Measurements from ENCODE around the gene SLC29A3. TPM values are rescaled to one million over a fixed set of nuclear protein-coding genes. Genes with fewer than 3 reads are reported as not detected.

Gene SLC29A3
- total RNA-seq, 1 donor from 2014 or later: 5.6 TPM

GRCh38 chr10:71399946-71400345 is 80.9 kb downstream of the SLC29A3 start:
- Mint-ChIP-seq H3K4me3 (no peak overlapping the region), H3K9me3 (no peaks in the 10 kb centered on the region), H3K27ac (no peak overlapping the region), H3K36me3 (ENCODE audit: low read depth) (no peaks in the 10 kb centered on the region), H3K4me1 (peaks cover 2% of the 10 kb centered on the region), H3K27me3 (peaks cover 49% of the 10 kb centered on the region)
- intact Hi-C loops (cut with micrococcal nuclease): no loop called here
- DNase-seq: no peak

- DNase-seq: no peak
- H3K4me1 Mint-ChIP-seq: peaks cover under 1% of the 10 kb centered on the region
- no peak overlapping the region for H3K4me3 Mint-ChIP-seq
- H3K27me3 Mint-ChIP-seq: peaks cover 39% of the 10 kb centered on the region
- intact Hi-C loops (cut with micrococcal nuclease): no loop called here
- no peaks in the 10 kb centered on the region for H3K36me3 Mint-ChIP-seq (ENCODE audit: low read depth)
- no peak overlapping the region for H3K27ac Mint-ChIP-seq
- H3K9me3 Mint-ChIP-seq: no peaks in the 10 kb centered on the region
Measured at GRCh38 chr10:71401056-71401455, 82.0 kb downstream of the SLC29A3 start.

DNA sequence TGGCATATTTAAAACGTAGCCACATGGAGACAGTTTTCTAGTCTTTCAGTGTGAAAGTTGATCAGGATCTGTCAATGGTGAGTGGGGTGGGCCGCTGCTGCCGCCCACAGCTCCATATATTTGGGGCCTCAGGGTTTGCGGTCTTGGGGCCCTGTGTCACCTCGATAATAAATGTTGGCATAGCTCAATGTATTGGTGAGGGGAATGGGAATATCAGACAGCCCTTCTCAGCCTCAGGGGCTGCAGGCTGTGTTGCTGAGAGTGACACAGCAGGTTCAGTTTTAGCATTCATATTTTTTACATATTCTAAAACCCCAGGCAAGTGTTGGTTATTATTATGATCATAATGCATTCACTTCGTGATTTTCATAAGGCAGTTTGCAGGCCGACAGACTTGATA is 82.9 kb downstream of the SLC29A3 start:
- no peak for DNase-seq
- H3K27me3 Mint-ChIP-seq: peaks cover 39% of the 10 kb centered on the region
- no peak overlapping the region for H3K27ac Mint-ChIP-seq
- no peak overlapping the region for H3K4me3 Mint-ChIP-seq
- no peaks in the 10 kb centered on the region for H3K36me3 Mint-ChIP-seq (ENCODE audit: low read depth)
- no peaks in the 10 kb centered on the region for H3K4me1 Mint-ChIP-seq
- no peaks in the 10 kb centered on the region for H3K9me3 Mint-ChIP-seq
- intact Hi-C loops (cut with micrococcal nuclease): no loop called here

GRCh38 chr10:71404503-71405295 is 85.6 kb downstream of the SLC29A3 start:
- Mint-ChIP-seq H3K27ac (no peak overlapping the region), H3K27me3 (peaks cover 16% of the 10 kb centered on the region), H3K4me1 (no peaks in the 10 kb centered on the region), H3K4me3 (no peak overlapping the region), H3K9me3 (no peaks in the 10 kb centered on the region), H3K36me3 (ENCODE audit: low read depth) (no peaks in the 10 kb centered on the region)
- DNase-seq: no peak
- intact Hi-C loops (cut with micrococcal nuclease): no loop called here

- no peak for DNase-seq
- no peak overlapping the region for H3K27ac Mint-ChIP-seq
- no peaks in the 10 kb centered on the region for H3K36me3 Mint-ChIP-seq (ENCODE audit: low read depth)
- H3K4me1 Mint-ChIP-seq: no peaks in the 10 kb centered on the region
- peaks cover 6% of the 10 kb centered on the region for H3K27me3 Mint-ChIP-seq
- peaks cover 6% of the 10 kb centered on the region for H3K9me3 Mint-ChIP-seq
- H3K4me3 Mint-ChIP-seq: no peak overlapping the region
- intact Hi-C loops (cut with micrococcal nuclease): no loop called here
Measured at GRCh38 chr10:71406878-71407277, 87.8 kb downstream of the SLC29A3 start.

- peaks cover 14% of the 10 kb centered on the region for H3K9me3 Mint-ChIP-seq
- H3K36me3 Mint-ChIP-seq (ENCODE audit: low read depth): no peaks in the 10 kb centered on the region
- no peak for DNase-seq
- no peak overlapping the region for H3K27ac Mint-ChIP-seq
- H3K27me3 Mint-ChIP-seq: peaks cover 14% of the 10 kb centered on the region
- intact Hi-C loops (cut with micrococcal nuclease): no loop called here
- no peaks in the 10 kb centered on the region for H3K4me1 Mint-ChIP-seq
- no peak overlapping the region for H3K4me3 Mint-ChIP-seq
Measured at GRCh38 chr10:71408436-71409225, 89.6 kb downstream of the SLC29A3 start.

GRCh38 chr10:71409516-71410104 is 90.6 kb downstream of the SLC29A3 start:
- Mint-ChIP-seq H3K36me3 (ENCODE audit: low read depth) (no peaks in the 10 kb centered on the region), H3K27ac (no peak overlapping the region), H3K4me3 (no peak overlapping the region), H3K4me1 (no peaks in the 10 kb centered on the region), H3K9me3 (peaks cover 14% of the 10 kb centered on the region), H3K27me3 (peaks cover 22% of the 10 kb centered on the region)
- intact Hi-C loops (cut with micrococcal nuclease): no loop called here
- no peak for DNase-seq

Other genes starting within 250 kb of the SLC29A3 start
- gene UNC5B, start 106.7 kb upstream of the SLC29A3 start, total RNA-seq: 0.02 and 0.14 TPM in 2 replicates
- gene CDH23, start 77.7 kb downstream of the SLC29A3 start, total RNA-seq: 0.92 and 1.3 TPM in 2 replicates

Data from activated CD4-positive, alpha-beta T cell treated with anti-CD3 and anti-CD28 coated beads, Interleukin-2, amount 10 ng/mL, durations not matched to agents 24 days and 14 days (primary cell).